Keratinocyte (primary cell): Measurements from ENCODE around the gene MUC5B.

Source experiments
- EZH2 ChIP-seq: IDR thresholded peaks from one replicate; pipeline ENCODE4 v1.6.1; 2012; ENCODE audit warnings: inconsistent platforms, mild to moderate bottlenecking, low read length, moderate library complexity
- TF ChIP-seq, protein P1 (sequence below), 3 experiments: IDR thresholded peaks in 1 of 3; conservative IDR thresholded peaks in 1 of 3; optimal IDR thresholded peaks in 1 of 3; 2 replicates in 2 of 3; 3 replicates in 1 of 3; pipeline versions ENCODE3 to v1.5.1; 2011; ENCODE audit warnings: low read length in 3 of 3, mild to moderate bottlenecking in 3 of 3, moderate library complexity in 2 of 3, control low read depth in 1 of 3, inconsistent platforms in 1 of 3; ENCODE audit not compliant: insufficient read depth in 2 of 3; ENCODE audit errors: extremely low read depth in 1 of 3

- TF ChIP-seq, protein P1, sequence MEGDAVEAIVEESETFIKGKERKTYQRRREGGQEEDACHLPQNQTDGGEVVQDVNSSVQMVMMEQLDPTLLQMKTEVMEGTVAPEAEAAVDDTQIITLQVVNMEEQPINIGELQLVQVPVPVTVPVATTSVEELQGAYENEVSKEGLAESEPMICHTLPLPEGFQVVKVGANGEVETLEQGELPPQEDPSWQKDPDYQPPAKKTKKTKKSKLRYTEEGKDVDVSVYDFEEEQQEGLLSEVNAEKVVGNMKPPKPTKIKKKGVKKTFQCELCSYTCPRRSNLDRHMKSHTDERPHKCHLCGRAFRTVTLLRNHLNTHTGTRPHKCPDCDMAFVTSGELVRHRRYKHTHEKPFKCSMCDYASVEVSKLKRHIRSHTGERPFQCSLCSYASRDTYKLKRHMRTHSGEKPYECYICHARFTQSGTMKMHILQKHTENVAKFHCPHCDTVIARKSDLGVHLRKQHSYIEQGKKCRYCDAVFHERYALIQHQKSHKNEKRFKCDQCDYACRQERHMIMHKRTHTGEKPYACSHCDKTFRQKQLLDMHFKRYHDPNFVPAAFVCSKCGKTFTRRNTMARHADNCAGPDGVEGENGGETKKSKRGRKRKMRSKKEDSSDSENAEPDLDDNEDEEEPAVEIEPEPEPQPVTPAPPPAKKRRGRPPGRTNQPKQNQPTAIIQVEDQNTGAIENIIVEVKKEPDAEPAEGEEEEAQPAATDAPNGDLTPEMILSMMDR (optimal IDR thresholded peaks at IDR 0.05 in 1 of 3, IDR thresholded peaks at IDR 0.05 in 1 of 3, conservative IDR thresholded peaks at IDR 0.05 in 1 of 3; ENCODE audit: extremely low read depth in 1 of 3, insufficient read depth in 2 of 3, low read length in 3 of 3): no peak
- TF ChIP-seq EZH2: no peak
Measured at GRCh38 chr11:1307998-1308742, 85.3 kb downstream of the MUC5B start.
